ENCODE data around the gene GRIK2.

DNA sequence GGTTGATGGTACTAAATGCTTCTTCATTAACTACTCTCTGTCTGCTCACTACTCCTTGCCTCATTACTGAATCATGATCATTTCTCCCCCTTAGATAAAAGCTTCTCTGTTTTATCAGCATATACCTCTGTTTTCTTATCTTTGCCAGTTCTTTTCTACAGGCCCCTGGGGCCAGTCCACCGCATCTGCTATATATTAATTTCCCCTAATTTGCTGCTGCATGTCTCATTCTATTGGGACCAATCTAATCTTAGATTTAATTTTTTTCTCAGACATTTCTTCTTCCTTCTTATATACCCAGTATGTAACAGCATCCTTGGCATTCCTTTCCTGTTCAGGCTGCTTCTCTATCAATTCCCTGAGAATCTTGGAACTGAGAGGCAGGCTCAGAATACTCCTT, 51.2 kb downstream of the GRIK2 start:
- no peak for TF ChIP-seq POLR2A (IDR thresholded peaks at IDR 0.05; ENCODE audit: low read depth, low read length)
- TF ChIP-seq CTCF (IDR thresholded peaks at IDR 0.05; ENCODE audit: extremely low read depth in 1 of 2, insufficient read depth in 1 of 2, low read depth in 1 of 2, low read length in 2 of 2): no peak
- no peak for TF ChIP-seq JUN (IDR thresholded peaks at IDR 0.05; ENCODE audit: borderline replicate concordance, insufficient read depth, insufficient read length, low read depth)
- TF ChIP-seq EZH2 (IDR thresholded peaks at IDR 0.05; ENCODE audit: borderline replicate concordance, low read depth, low read length, severe bottlenecking): no peak
- no peak for TF ChIP-seq MAX (IDR thresholded peaks at IDR 0.05; ENCODE audit: insufficient read depth, insufficient read length)
- no peak for TF ChIP-seq POLR2AphosphoS5 (IDR thresholded peaks at IDR 0.05; ENCODE audit: insufficient read depth, low read depth, low read length)
- TF ChIP-seq MYC (IDR thresholded peaks at IDR 0.05; ENCODE audit: low read depth, low read length): no peak
- TF ChIP-seq GATA2 (IDR thresholded peaks at IDR 0.05; ENCODE audit: insufficient read depth, insufficient read length, low read depth, low read length): no peak

All from endothelial cell of umbilical vein (primary cell).